Effector memory CD8-positive, alpha-beta T cell (primary cell): ENCODE measurements around the gene SUMF1.
"Not testable (repeated sequence)": the region's sequence is repeated elsewhere in the genome, so short reads cannot be mapped to it uniquely, and the experiment has no call there.

Experiments
- ATAC-seq: fragments of 150-1000 bp; cut with Tn5 transposase; replicated peaks from 2 replicates; pipeline ENCODE4 v1.10.0; 2021; ENCODE audit warnings: mild to moderate bottlenecking, moderate library complexity
- DNase-seq, 3 experiments: peaks; one replicate each; pipeline ENCODE4 v3.0.0; 2021
- H3K27ac Mint-ChIP-seq, 2 donors: one replicate each; pipeline ENCODE4 v1.8.0; 2022; ENCODE audit warnings: mild to moderate bottlenecking in 2 of 2, mixed read lengths in 2 of 2, moderate library complexity in 2 of 2
- H3K27me3 Mint-ChIP-seq, 2 donors: one replicate each; pipeline ENCODE4 v1.8.0; 2022; ENCODE audit warnings: mixed read lengths in 2 of 2
- H3K36me3 Mint-ChIP-seq: one replicate; pipeline ENCODE4 v1.8.0; 2022; ENCODE audit warnings: mild to moderate bottlenecking, moderate library complexity, mixed read lengths; ENCODE audit not compliant: insufficient read depth
- H3K4me1 Mint-ChIP-seq, 2 donors: one replicate each; pipeline ENCODE4 v1.8.0; 2022; ENCODE audit warnings: low read depth in 2 of 2, mixed read lengths in 2 of 2
- H3K4me3 Mint-ChIP-seq, 2 donors: one replicate each; pipeline ENCODE4 v1.8.0; 2022; ENCODE audit warnings: mild to moderate bottlenecking in 2 of 2, mixed read lengths in 2 of 2, moderate library complexity in 2 of 2
- H3K9me3 Mint-ChIP-seq, 2 donors: one replicate each; pipeline ENCODE4 v1.8.0; 2022; ENCODE audit warnings: mixed read lengths in 2 of 2

The SUMF1 gene

GRCh38 chr3:4338751-4339150, 128.3 kb downstream of the SUMF1 start:
- no peak for ATAC-seq

GRCh38 chr3:4336850-4337546, 130.1 kb downstream of the SUMF1 start:
- Mint-ChIP-seq H3K4me3 (no peak overlapping the region), H3K36me3 (no peaks in the 10 kb centered on the region), H3K27ac (no peak overlapping the region), H3K27me3 (no peaks in the 10 kb centered on the region), H3K9me3 (no peaks in the 10 kb centered on the region), H3K4me1 (no peaks in the 10 kb centered on the region)
- DNase-seq (no peak), ATAC-seq (no peak)

More at GRCh38 chr3:4338751-4339150, 128.3 kb downstream of the SUMF1 start:
- no peak overlapping the region for H3K4me3 Mint-ChIP-seq
- no peaks in the 10 kb centered on the region for H3K9me3 Mint-ChIP-seq
- H3K27ac Mint-ChIP-seq = no peak overlapping the region
- no peaks in the 10 kb centered on the region for H3K36me3 Mint-ChIP-seq
- no peaks in the 10 kb centered on the region for H3K27me3 Mint-ChIP-seq
- no peaks in the 10 kb centered on the region for H3K4me1 Mint-ChIP-seq
- no peak for DNase-seq

- Mint-ChIP-seq H3K27me3 (no peaks in the 10 kb centered on the region), H3K27ac (no peak overlapping the region), H3K4me1 (no peaks in the 10 kb centered on the region), H3K9me3 (no peaks in the 10 kb centered on the region), H3K36me3 (no peaks in the 10 kb centered on the region), H3K4me3 (no peak overlapping the region)
- ATAC-seq = no peak
- DNase-seq = no peak
These were observed 131.1 kb downstream of the SUMF1 start for GRCh38 chr3:4335840-4336562.

- Mint-ChIP-seq H3K4me1 (no peaks in the 10 kb centered on the region), H3K36me3 (no peaks in the 10 kb centered on the region), H3K27me3 (no peaks in the 10 kb centered on the region), H3K27ac (no peak overlapping the region), H3K9me3 (peaks cover 0 to 3% of the 10 kb centered on the region in 2 donors), H3K4me3 (no peak overlapping the region)
- no peak for ATAC-seq
- DNase-seq = no peak
These were observed 132.5 kb downstream of the SUMF1 start for GRCh38 chr3:4334548-4334947.

GRCh38 chr3:4332991-4333390, 134.1 kb downstream of the SUMF1 start:
- no peaks in the 10 kb centered on the region for H3K36me3 Mint-ChIP-seq

GRCh38 chr3:4332574-4332973, 134.5 kb downstream of the SUMF1 start:
- Mint-ChIP-seq H3K9me3 (peaks cover 0 to 3% of the 10 kb centered on the region in 2 donors), H3K36me3 (no peaks in the 10 kb centered on the region), H3K27ac (no peak overlapping the region), H3K4me3 (no peak overlapping the region), H3K27me3 (no peaks in the 10 kb centered on the region), H3K4me1 (no peaks in the 10 kb centered on the region)
- ATAC-seq = no peak
- DNase-seq = no peak

More at GRCh38 chr3:4332991-4333390, 134.1 kb downstream of the SUMF1 start:
- no peak overlapping the region for H3K27ac Mint-ChIP-seq
- H3K4me3 Mint-ChIP-seq = no peak overlapping the region
- H3K9me3 Mint-ChIP-seq = peaks cover 0 to 3% of the 10 kb centered on the region in 2 donors
- DNase-seq (no peak), ATAC-seq (no peak)
- no peaks in the 10 kb centered on the region for H3K4me1 Mint-ChIP-seq
- no peaks in the 10 kb centered on the region for H3K27me3 Mint-ChIP-seq

- ATAC-seq = no peak
- Mint-ChIP-seq H3K4me1 (no peaks in the 10 kb centered on the region), H3K36me3 (no peaks in the 10 kb centered on the region), H3K9me3 (peaks cover 0 to 3% of the 10 kb centered on the region in 2 donors), H3K27ac (no peak overlapping the region), H3K27me3 (no peaks in the 10 kb centered on the region), H3K4me3 (no peak overlapping the region)
- no peak for DNase-seq
These were observed 135.0 kb downstream of the SUMF1 start for GRCh38 chr3:4332111-4332510.

GRCh38 chr3:4329806-4330205, 137.3 kb downstream of the SUMF1 start:
- H3K4me1 Mint-ChIP-seq, H3K27me3 Mint-ChIP-seq, H3K9me3 Mint-ChIP-seq, H3K27ac Mint-ChIP-seq, H3K4me3 Mint-ChIP-seq, H3K36me3 Mint-ChIP-seq, ATAC-seq, DNase-seq: not testable (repeated sequence)

- Mint-ChIP-seq H3K4me1 (peaks cover 0 to 2% of the 10 kb centered on the region in 2 donors), H3K27ac (no peak overlapping the region), H3K27me3 (no peaks in the 10 kb centered on the region), H3K4me3 (no peak overlapping the region), H3K36me3 (peaks cover 3% of the 10 kb centered on the region), H3K9me3 (peaks cover 0 to 3% of the 10 kb centered on the region in 2 donors)
- DNase-seq (no peak), ATAC-seq (no peak)
These were observed 140.2 kb downstream of the SUMF1 start for GRCh38 chr3:4326868-4327267.

GRCh38 chr3:4323246-4324027, 143.6 kb downstream of the SUMF1 start:
- Mint-ChIP-seq H3K27me3 (no peaks in the 10 kb centered on the region), H3K36me3 (peaks cover 3% of the 10 kb centered on the region), H3K4me3 (no peak overlapping the region), H3K27ac (no peak overlapping the region), H3K9me3 (no peaks in the 10 kb centered on the region), H3K4me1 (peaks cover 5 to 7% of the 10 kb centered on the region in 2 donors)
- ATAC-seq (no peak), DNase-seq (no peak)

GRCh38 chr3:4322635-4323034, 144.4 kb downstream of the SUMF1 start:
- DNase-seq = no peak
- no peak for ATAC-seq
- H3K27me3 Mint-ChIP-seq = no peaks in the 10 kb centered on the region
- no peak overlapping the region for H3K27ac Mint-ChIP-seq
- no peaks in the 10 kb centered on the region for H3K9me3 Mint-ChIP-seq
- no peak overlapping the region for H3K4me3 Mint-ChIP-seq
- peaks cover 3% of the 10 kb centered on the region for H3K36me3 Mint-ChIP-seq
- peaks cover 5 to 7% of the 10 kb centered on the region in 2 donors for H3K4me1 Mint-ChIP-seq

- Mint-ChIP-seq H3K9me3 (no peaks in the 10 kb centered on the region), H3K27me3 (no peaks in the 10 kb centered on the region), H3K4me3 (no peak overlapping the region), H3K36me3 (peaks cover 3% of the 10 kb centered on the region), H3K27ac (no peak overlapping the region), H3K4me1 (peaks cover 5 to 7% of the 10 kb centered on the region in 2 donors)
- ATAC-seq (no peak), DNase-seq (no peak)
These were observed 145.3 kb downstream of the SUMF1 start for GRCh38 chr3:4321732-4322131.

GRCh38 chr3:4320096-4320911, 146.8 kb downstream of the SUMF1 start:
- Mint-ChIP-seq H3K4me1 (peaks cover 5 to 7% of the 10 kb centered on the region in 2 donors), H3K27me3 (no peaks in the 10 kb centered on the region), H3K4me3 (no peak overlapping the region), H3K27ac (peak overlapping the region in 1 of 2 donors; percentile 82), H3K9me3 (no peaks in the 10 kb centered on the region), H3K36me3 (peaks cover 3% of the 10 kb centered on the region)
- DNase-seq (no peak), ATAC-seq (no peak)
